Activated CD4-positive, alpha-beta T cell treated with anti-CD3 and anti-CD28 coated beads, Interleukin-10, Interleukin-2, amounts not matched to agents 100 ng/mL and 50 ng/mL, durations not matched to agents 16 hours and 8 hours (primary cell): ENCODE results near the gene SRMS.
"Not testable (repeated sequence)": the region's sequence is repeated elsewhere in the genome, so short reads cannot be mapped to it uniquely, and the experiment has no call there.

Experiments
- DNase-seq: peaks from one replicate; pipeline ENCODE4 v3.0.0-alpha.2; 2020

SRMS gene

DNA sequence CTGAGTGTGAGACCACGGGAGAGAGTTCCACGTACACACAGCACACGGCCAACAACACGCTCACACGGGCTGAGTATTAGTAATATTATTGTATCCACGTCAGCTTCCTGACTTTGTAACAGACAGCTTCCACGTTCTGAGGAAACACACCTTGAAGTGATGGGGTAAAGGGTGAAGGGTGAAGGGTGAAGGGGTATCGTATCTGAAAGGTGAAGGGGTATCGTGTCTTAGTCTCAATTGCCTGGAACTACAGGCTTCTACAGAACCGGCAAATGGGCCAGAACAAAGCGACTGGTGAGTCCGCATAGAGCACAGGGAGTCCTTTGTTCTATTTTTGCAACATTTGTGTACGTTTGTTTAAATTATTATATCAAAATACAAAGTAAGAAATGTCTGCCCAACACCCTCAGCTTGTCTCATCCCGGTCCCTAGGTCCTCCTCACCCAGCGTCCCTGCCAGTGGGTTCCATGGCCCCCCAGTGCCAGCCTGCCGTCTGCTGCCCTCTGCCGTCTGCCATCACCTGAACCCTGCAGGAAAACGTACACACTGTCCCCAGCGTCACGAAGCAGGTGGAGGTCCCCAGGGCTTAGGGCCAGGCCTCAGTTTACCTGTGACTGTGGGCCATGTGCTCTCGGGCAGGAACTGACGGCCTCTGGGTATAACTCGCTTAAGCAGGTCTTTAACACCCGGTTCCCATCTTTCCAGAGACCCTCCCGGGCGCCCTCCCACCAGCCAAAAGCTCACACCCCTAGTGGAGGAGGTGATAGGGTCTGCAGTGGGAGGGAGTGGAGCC lies 30.9 kb upstream of the SRMS start:
- DNase-seq, result no peak

DNA sequence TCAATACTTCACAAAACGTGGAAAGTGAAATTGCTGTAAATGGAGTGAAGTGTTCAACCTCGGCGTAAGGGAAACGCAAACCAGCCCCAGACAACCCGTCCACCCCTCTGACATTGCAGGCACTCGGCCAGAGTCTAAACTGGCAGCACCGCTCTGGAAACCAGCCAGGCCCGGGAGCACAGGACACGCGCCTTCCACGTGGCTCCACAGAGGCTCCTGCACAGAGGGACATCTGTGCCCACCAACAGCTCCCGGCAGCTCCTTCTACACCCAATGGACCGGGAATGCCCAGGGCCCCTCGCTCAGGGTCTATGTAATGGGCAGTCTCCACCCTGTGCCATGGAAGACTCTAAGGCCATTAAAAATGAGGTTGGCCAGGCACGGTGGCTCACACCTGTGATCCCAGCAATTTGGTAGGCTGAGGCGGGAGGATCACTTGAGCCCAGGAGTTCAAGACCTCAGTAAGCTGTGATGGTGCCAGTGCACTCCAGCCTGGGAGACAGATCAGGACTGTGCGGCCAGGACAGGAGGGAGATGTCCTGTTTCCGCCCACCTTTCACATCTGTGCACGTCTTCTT lies 29.9 kb upstream of the SRMS start:
- DNase-seq, result no peak

DNA sequence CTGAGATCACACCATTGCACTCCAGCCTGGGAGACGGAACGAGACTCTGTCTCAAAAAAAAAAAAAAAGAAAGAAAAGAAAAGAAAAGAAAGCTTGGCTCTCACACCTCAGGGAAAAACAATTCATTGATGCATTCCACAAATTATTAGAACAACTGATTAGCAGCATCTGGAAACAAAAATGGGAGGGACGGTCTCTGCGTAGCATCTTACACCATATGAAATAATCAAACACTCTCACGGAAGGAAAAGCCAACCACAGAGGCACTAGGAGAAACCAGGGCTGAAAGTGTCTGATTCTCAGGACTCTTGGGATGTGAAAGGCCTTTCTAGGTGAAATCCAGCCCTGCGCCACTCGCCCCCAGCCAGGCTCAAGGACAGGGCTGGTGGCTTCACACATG lies 28.8 kb upstream of the SRMS start:
- no peak for DNase-seq

DNA sequence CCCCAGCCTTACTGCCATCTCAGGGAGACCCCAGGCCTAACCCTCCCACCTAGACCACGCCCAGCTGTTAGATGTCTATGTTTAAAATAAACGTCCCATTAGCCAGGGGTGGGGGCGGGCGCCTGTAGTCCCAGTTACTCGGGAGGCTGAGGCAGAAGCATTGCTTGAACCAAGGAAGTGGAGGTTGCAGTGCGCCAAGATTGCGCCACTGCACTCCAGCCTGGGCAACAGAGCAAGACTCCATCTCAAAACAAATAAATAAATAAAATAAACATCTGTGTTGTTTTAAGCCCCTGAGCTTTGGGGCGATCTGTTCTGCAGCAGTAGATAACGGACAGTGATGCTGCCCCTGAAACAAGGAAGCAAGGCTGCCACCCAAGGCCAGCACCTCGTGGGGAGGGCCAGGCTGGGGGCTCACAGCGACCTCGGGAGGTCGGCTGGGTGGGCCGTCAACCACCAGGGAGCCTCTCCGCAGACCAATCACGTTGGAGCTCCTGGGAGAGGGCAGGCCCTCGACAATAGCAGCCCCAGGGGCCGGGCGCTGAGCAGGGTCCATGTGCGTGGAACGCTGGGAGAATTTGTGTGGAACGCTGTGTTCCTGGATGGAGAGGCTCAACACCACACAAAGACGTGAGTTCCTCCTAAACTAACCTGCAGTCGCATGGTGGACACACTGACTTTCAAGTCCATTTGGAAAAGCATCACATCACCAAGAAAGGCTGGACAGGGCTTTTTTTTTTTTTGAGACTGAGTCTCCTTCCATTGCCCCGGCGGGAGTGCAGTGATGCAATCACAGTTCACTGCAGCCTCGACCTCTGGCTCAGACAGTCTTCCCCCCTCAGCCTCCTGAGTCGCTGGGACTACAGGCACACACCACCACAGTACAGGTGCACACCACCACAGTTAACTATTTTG lies 27.5 kb upstream of the SRMS start:
- DNase-seq, result no peak

DNA sequence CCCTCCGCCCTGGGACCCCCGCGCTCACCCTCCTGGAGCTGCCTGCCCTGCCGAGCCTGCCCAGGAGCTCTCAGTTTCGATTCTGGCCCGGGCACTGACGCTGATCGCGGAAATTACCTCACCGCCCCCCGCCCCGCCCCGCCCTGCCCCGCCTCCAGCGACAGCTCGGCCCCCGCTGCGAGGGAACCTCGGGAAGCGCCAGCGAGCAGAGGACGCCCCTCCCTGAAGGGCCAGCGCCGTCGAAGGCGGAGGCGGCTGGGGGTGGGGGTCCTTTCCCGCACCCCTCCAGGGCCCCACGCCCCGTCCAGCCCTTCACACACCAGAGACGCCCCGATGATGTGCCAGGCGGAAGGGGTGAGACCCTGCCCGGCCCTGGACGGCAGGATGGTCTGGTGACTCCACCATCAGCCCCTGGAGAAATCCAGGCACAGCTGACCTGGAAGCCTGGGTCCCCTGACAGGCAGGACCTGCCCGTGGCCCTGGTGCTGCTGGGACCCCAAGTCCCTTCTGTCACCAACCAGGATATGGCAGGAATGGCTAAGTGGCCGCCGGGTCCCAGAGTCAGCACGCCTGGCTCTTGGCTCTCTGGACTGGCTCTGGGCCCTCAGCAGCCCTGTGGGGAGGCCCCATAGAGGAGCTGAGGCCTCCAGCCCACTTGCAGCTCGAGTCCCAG lies 26.7 kb upstream of the SRMS start, which contains the start of gene HELZ2:
TSS of gene HELZ2 (minus strand) at position 84 of the 673 bp plus-strand sequence. CDS start 1,854 bp downstream, outside the sequence.
- peak; percentile 58 for DNase-seq

DNA sequence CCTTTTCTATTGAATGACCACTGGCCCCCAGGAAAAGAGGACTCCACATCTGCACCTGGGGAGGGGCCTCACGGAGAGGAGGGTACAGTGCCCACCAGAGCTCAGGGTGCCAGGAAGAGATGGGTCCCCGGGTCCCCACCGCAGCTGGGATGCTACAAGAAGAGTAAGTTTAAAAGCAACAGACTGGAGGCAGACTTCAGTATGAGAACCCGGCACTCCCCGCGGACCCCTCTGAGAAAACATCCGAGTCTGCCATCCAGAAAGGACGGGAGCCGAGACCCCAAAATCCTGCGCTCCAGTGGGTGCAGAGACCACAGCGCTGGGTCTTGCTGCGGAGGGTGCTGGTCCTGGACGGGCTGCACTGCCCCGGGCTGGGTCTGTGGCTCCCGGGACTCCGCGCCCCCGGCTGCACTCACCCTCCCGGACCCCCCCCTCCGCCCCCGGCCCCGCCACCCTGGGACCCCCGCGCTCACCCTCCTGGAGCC lies 26.1 kb upstream of the SRMS start:
- DNase-seq, result no peak

DNA sequence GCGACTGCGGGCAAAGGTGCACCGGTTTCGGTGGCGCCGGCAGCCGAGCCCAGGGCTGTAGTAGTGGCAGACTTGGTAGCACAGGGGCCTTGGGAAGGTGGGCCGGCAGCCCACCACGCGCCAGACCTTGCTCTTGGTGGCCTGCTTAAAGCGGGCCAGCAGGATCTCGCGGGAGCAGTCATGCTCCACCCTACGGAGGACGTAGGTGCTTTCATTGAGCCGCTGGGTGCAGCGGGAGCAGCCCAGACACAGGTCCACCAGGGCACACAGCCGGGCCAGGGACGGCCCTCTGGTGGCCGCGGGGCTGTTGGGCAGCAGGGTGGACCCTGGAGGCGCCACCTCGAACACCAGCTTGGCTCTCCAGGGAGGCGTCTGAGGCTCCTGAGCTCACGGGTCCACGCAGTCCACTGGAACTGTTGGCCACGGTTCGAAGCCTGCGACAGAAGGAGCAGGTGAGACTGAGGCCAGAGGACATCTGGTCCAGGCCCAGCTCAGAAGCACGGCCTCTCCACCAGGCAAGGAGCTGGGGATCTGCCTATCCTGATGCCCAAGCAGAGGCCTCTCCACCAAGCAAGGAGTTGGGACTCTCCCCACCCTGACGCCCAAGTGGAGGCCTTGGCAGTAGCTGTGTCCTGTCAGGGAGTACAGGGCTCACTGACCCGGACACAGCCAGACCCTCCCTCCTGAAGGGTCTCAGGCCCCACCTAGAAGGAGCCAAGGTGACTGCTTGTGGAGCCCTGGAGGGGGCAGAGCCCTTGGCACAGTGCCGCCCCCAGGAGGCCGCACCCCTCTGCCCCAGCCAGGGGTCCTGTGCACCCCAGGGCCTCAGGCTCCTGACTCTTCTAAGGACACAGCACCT lies 25.5 kb upstream of the SRMS start:
- no peak for DNase-seq

DNA sequence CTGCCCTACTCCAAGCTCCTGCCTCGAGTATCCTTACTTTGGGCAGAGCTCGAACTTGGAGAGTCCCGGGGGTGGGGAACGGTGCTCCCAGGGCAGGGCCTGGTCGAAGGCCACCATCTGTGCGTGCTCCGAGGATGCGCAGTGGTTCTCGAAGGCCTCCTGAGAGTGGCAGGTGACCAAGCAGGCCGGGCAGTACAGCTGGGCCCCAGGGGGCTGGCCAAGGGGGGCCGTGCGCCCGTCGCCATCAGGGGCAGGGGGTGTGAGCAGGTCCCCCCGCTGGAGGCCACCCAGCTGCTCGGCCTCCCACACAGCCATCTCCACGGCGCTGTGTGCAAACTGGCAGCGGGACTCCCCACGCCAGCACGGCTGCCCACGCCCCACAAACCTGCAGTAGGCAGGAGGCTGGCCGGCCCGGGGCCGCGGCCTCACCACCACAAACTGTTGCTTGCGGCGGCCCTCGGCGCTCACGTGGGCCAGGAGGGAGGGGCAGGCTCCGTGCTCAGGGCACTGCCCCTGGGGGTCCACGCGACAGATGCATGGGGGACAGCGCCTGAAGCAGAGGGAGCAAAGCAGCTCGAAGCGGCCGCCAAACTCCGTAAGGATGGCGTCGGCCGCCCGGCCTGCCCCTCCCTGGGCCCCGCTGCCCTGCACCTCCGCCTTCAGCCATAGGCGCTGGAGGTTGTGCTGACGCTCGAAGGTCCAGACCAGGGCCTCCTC lies 24.7 kb upstream of the SRMS start:
- no peak for DNase-seq

DNA sequence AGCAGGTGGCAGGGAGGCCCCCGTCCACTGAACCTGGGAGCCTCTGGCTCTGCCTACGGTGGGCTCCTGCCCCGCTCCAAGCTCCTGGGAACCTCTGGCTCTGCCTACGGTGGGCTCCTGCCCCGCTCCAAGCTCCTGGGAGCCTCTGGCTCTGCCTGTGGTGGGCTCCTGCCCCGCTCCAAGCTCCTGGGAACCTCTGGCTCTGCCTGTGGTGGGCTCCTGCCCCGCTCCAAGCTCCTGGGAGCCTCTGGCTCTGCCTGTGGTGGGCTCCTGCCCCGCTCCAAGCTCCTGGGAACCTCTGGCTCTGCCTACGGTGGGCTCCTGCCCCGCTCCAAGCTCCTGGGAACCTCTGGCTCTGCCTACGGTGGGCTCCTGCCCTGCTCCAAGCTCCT lies 23.5 kb upstream of the SRMS start:
- not testable (repeated sequence) for DNase-seq

DNA sequence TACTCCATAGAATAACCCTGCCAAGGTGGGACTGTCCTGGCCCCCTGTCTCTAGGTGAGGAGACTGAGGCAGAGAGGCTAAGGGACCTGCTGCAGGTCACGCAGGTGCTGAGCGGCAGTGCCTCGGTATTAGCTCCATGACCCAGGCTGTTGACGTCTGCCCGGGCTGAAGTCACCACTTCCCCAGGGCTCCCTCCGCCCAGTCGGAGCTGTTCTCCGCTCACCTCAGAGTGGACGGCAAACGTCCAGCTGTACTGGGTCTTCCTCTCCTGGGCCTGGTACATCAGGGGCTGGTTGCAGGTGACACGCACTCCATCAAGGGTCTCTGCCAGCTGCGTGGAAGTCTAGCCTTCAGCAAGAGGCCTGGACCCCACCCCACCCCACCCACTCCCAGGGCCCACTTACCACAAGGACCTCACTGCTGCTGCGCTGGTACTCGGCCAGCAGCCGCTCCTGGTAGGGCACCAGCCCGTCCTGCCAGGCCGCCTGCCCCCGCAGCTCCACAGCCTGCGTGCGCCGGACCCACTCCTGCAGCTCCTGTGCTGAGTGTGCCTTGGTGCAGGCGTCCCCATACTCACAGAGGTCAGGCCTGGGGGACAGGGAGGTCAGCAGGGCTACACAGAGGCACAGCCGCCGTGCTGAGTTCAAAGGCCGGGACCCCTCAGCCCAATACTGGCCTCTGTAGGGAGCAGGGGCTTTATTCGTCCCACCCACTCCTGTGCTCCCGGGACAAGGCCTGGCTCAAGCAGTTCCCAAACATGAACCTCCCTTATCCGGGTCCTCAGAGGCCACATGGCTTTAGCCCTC lies 22.9 kb upstream of the SRMS start:
- no peak for DNase-seq

DNA sequence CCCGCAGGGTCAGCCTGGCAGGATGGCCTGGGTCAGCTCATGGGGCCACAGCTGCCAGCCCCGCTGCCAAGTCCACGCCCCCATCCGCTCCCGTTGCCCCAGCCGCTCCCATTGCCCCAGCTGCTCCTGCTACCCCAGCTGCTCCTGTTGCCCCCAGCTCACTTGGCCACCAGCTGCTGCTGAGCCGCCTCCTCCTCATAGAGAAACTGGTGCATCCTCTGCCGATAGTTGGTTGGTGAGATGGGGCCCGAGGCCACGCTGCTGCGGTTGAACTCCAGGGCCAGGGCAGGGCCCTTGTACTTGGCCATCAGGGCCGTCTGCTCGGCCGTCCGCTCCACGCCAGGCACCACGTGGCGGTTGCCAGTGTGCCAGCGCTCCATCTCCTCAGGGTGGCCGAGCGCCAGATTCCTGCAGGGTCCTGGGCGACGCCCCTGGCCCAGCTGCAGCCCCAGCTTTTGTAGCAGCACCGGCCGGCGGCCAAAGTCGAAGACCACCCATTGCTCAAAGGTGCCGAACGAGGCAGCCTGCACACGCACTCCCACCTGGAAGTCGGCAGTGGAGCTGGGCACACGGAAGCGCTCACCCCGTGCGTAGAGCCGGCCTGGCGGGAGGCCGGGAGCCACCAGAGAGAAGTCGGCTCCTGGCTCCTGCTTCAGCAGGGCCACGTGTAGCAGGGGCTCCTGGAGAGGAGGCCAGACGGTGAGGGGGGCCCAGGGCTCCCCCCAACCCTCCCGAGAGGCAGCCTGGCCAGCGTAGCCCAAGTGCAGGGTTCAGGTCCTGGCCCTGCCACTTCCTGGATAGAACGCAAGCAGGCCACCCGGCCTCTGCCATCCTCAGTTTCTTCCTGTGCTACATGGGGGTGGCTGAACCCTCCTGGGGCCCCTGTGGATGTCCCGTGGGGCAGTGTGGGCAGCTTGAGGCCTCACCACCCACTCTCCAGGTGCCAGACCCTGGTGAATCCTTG lies 21.7 kb upstream of the SRMS start:
- peak; percentile 19 for DNase-seq

DNA sequence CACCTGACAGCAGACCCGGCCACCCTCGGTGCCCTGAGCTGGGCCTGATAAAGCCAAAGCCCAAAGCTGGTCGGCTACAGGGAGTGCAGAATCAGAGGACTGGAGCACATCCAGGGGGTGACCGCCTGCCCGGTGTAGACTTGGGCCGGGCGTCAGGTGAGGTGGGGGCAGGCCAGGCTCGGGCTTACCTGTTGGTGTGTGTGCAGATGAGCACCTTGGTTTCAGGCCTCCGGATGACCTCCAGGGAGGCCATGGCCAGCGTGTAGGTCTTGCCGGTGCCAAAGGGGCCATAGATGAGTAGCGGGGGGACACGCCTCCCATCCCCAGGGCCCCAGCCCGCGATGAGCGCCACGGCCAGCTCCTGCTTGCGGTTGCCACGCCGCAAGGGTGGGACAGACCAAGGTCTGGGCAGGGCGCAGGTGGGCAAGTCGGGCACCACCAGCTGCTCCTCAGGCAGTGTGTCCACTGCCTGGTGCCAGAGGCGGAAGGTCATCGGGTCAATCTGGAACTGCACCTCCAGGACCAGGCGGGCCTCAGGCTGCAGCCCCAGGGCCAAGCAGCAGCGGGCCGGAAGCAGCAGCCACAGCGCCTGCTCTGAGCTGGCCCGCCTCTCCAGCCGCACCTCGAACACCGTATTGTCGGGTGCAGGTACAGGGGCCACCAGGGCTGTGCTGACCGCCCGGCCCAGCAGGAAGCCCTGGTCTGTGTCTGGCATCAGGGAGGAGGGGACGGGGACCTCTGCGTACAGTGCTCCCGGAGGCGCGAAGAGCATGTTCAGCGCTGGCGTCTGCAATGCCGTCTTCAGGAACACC lies 20.8 kb upstream of the SRMS start:
- DNase-seq, result no peak

DNA sequence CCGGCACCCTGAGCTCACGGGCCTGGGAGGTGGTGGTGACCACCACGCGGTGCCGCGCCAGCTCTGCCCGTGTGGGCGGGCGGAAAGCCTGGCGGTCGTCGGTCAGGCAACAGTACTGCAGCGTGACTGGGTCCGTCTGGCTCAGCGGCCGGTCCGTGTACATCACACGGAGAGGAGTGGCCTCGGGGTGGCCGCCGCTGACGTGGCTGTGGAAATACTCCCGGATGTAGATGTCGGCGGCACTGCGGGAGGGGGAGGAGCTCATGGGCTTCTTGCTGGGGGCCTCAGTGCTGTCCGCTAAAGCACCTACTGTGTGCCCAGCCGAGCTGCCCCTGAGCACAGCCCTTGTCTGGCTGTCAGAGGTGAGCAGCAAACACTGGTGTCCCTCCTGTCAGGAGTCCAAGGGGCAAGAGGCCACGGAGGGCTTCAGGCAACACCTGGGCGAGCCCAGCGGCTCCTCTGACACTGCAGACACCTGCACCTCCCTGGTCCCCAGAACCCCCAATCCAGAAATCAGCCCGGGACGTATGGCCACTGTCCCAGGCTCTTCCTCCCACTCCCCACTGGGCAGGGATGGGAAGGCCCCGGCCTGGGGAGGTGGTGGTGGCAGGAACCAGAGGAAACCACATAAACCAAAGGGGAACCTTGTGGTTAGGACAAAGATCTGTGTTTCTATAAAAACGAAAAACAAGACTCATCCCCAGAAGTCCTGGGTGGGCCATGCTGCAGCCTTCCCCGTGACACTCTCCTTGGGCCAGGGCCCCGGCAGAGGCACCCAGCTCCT lies 20.0 kb upstream of the SRMS start:
- DNase-seq, result peak; percentile 89

DNA sequence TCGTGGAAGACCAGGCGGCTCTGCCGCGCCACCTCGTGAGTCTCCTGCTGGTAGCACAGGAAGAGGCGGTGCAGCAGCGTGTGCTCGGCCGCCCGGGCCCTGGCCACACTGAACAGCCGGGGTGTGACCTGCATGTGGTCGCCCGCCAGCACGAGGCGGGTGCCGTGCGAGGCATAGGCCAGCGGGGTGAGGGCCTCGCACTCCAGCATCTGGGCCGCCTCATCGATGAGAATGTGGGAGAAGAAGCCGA lies 19.5 kb upstream of the SRMS start:
- no peak for DNase-seq

DNA sequence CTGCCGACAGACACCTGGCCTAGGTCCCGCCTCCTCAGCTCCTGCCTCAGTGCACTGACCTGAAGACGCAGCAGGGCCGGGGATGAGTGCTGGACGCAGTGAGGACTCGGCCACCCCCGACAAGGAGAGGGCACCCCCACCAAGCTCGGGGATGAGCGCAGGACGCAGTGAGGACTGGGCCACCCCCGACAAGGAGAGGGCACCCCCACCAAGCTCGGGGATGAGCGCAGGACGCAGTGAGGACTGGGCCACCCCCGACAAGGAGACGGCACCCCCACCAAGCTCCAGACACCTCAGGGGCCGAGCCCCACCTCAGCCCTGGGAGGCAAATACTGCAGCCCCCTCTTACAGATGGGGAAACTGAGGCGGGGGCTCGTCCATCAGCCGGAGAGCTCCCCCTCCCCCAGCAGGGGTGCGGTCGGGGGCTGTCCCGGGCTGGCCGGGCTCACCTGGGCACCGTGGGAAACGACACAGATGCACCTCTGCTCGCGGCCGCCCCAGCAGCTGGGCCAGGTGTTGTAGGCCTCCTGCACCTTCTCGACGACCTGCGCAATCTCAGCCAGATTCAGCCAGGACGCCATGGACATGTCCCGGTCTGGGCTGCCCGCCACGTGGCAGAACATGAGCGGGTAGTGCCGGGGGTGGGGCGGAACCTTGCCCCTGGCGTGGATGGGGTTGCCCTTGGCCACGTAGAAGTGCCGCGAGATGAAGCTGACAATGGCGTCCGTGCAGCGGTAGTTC lies 19.0 kb upstream of the SRMS start:
- no peak for DNase-seq

DNA sequence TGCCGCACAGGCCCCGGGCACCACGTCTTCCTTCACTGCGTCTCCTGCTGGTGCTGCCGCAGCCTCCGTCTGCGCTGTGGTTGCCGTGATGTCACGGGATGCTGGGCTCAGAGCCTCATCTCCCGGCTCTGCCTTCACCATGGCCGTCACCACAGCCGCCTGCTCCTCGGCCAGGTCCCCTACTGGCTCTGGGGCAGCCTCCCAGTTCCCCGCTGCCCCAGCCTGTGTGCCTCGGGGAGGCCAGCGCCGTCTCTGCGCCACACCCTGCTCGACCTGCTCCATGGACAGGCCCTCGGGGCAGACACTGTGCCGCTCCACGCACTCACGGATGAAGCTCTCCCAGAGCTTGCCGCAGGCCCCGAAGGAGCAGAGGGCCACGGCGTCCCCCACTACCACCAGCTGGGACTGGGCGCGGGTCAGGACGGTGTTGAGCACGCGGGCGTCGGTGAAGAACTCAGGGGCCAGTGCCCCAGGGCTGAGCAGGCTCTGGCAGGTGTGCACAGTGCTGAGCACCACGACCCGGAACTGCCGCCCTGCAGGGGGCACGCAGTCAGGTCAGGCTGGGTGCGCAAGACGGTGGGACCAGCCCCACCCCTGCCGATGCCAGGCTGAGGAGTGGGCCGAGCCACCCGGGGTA lies 18.3 kb upstream of the SRMS start:
- DNase-seq, result no peak
